ENCODE data around the gene GIMAP2. TPM values are rescaled to one million over a fixed set of nuclear protein-coding genes. Genes with fewer than 3 reads are reported as not detected.

GIMAP2 gene
- total and polyA plus RNA-seq, 10 donors = 33.9 to 126 (median 74.3) TPM

DNA sequence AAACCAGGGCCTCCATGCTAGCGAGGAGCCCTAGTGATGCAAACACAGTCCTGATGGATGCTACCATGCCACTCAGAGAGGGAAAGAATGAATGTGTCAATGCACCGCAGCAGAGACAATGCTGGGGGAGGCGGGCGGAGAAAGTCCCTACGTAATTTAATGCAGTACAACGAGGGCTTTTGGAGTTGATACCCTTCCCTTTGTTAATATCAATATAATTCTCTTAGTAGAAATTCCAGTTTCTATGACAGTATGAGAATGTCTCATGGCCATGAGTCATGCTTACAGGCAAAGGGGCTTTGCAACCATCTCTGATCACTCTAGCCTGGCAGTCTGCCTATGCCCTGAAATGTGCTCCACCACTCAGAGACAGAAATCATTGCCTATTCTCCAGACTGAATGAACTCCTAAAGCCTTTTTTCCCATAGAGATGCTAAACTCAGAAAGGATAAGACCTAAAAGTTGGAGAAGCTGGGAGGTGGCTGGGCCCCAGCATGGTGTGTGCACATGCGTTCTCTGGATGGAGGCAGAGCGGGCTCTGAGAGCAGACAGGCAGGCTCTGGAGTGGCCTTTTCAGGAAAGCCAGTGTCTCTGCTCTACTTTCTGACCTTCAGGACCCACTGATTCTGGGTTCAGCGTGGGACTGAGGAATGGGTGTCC lies 20.3 kb upstream of the GIMAP2 start:
- Histone ChIP-seq H3K4me1 (peaks cover 6 to 81% (median 56%) of the 10 kb centered on the region in 6 donors), H3K27me3 (replicated peaks in 1 of 7) (no peaks in the 10 kb centered on the region), H3K36me3 (no peaks in the 10 kb centered on the region), H3K4me3 (peak overlapping the region in 1 of 8 donors; percentile 3), H3K27ac (peak overlapping the region; percentile 40 to 91 (median 76)), H3K9me3 (peaks cover 0 to 10% (median 0%) of the 10 kb centered on the region in 8 donors)
- 79 to 90% (median 88%) methylated on average over 9 of the region's 9 CpGs for WGBS, 5 donors
- TF ChIP-seq POLR2A (IDR thresholded peaks at IDR 0.05) (no peak), CTCF (IDR thresholded peaks at IDR 0.05 in 8 of 11, conservative IDR thresholded peaks at IDR 0.05 in 3 of 11) (no peak), POLR2AphosphoS5 (IDR thresholded peaks at IDR 0.05) (no peak)
- DNase-seq = no peak
- intact Hi-C loops (cut with DNase I; ENCODE audit: low total_unique reads) = no loop called here

GRCh38 chr7:150665896-150666295 lies 19.6 kb upstream of the GIMAP2 start:
- Histone ChIP-seq H3K27ac (peak overlapping the region; percentile 40 to 91 (median 76)), H3K36me3 (no peaks in the 10 kb centered on the region), H3K4me1 (peaks cover 6 to 85% (median 56%) of the 10 kb centered on the region in 6 donors), H3K9me3 (peaks cover 0 to 10% (median 0%) of the 10 kb centered on the region in 8 donors), H3K4me3 (peak overlapping the region in 1 of 8 donors; percentile 3), H3K27me3 (replicated peaks in 1 of 7) (no peaks in the 10 kb centered on the region)
- DNase-seq = no peak
- TF ChIP-seq POLR2A (IDR thresholded peaks at IDR 0.05) (no peak), POLR2AphosphoS5 (IDR thresholded peaks at IDR 0.05) (no peak), CTCF (IDR thresholded peaks at IDR 0.05 in 8 of 11, conservative IDR thresholded peaks at IDR 0.05 in 3 of 11) (no peak)
- WGBS, 5 donors = 73 to 79% (median 75%) methylated on average over 2 of the region's 2 CpGs
- intact Hi-C loops (cut with DNase I; ENCODE audit: low total_unique reads) = no loop called here

DNA sequence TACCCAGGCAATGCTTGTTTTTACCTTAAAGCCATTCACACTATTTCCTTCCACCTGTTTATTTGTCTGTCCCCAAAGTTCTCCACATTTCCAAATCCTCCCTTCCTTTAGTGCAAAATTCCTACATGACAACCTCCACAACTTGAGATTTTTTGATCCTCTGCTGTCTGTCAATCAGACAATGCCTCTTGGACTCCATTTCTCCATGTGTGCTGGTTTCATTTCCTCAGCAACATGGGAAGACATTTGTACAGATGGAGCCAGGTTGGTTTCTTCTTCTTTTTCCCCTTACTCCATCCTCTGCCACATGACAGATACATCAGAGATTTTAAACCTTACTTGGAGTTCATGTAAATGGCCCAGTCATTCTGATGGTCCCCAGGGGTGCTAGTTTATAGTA lies 19.1 kb upstream of the GIMAP2 start:
- intact Hi-C loops (cut with DNase I; ENCODE audit: low total_unique reads) = no loop called here
- Histone ChIP-seq H3K4me1 (peaks cover 6 to 90% (median 56%) of the 10 kb centered on the region in 6 donors), H3K27ac (peak overlapping the region; percentile 40 to 91 (median 76)), H3K36me3 (no peaks in the 10 kb centered on the region), H3K4me3 (peak overlapping the region in 1 of 8 donors; percentile 3), H3K27me3 (replicated peaks in 1 of 7) (no peaks in the 10 kb centered on the region), H3K9me3 (peaks cover 0 to 10% (median 0%) of the 10 kb centered on the region in 8 donors)
- DNase-seq = no peak
- TF ChIP-seq POLR2AphosphoS5 (IDR thresholded peaks at IDR 0.05) (no peak), POLR2A (IDR thresholded peaks at IDR 0.05) (no peak), CTCF (IDR thresholded peaks at IDR 0.05 in 8 of 11, conservative IDR thresholded peaks at IDR 0.05 in 3 of 11) (no peak)

DNA sequence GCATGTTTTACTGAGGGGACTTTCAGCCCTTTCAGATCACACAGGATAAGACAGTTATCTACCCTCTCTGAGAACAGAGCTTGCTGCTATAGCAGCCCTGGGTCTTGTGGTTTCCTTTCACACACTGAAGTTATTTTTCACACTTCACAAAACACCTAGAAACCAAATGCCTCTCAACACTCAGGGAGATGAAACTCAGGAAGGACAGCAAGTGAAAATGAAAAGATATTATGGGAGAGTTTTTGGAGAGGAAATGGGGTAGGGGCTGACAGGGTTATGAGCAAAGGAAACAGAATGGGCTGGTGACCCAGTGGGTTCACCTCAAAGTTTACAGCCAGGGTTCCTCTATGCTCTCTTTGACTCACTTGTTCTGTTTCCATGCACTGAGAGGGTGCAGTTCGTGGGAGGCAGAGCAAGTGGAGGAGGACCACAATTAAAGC lies 17.0 kb upstream of the GIMAP2 start:
- Histone ChIP-seq H3K27me3 (replicated peaks in 1 of 7) (no peaks in the 10 kb centered on the region), H3K36me3 (no peaks in the 10 kb centered on the region), H3K9me3 (peaks cover 0 to 10% (median 0%) of the 10 kb centered on the region in 8 donors), H3K4me3 (no peak overlapping the region), H3K27ac (peak overlapping the region; percentile 60 to 91 (median 76)), H3K4me1 (peaks cover 6 to 73% (median 48%) of the 10 kb centered on the region in 6 donors)
- DNase-seq = no peak
- 29 to 38% (median 31%) methylated on average over 1 of the region's 1 CpG for WGBS, 5 donors
- intact Hi-C loops (cut with DNase I; ENCODE audit: low total_unique reads) = no loop called here
- no peak for TF ChIP-seq POLR2A (IDR thresholded peaks at IDR 0.05)
- TF ChIP-seq CTCF (IDR thresholded peaks at IDR 0.05 in 8 of 11, conservative IDR thresholded peaks at IDR 0.05 in 3 of 11) = no peak
- peak in 1 of 3 donors; percentile 61 for TF ChIP-seq POLR2AphosphoS5 (IDR thresholded peaks at IDR 0.05)
